SK-N-SH (cell line): ENCODE results near the gene FOXP1.

Experiments
- MEF2A ChIP-seq: IDR thresholded peaks from 2 replicates; pipeline ENCODE4 v1.4.0; 2012; ENCODE audit warnings: low read depth, borderline replicate concordance
- TF ChIP-seq, protein P1 (sequence below): IDR thresholded peaks from 2 replicates; pipeline ENCODE4 v1.4.0; 2012; ENCODE audit warnings: low read depth
- TF ChIP-seq, protein P2 (sequence below): fragments of 200-600 bp; sonication (generic); IDR thresholded peaks from 2 replicates; pipeline ENCODE4 v1.6.1; 2017; ENCODE audit warnings: antibody characterized with exemption, mild to moderate bottlenecking, moderate library complexity

DNA sequence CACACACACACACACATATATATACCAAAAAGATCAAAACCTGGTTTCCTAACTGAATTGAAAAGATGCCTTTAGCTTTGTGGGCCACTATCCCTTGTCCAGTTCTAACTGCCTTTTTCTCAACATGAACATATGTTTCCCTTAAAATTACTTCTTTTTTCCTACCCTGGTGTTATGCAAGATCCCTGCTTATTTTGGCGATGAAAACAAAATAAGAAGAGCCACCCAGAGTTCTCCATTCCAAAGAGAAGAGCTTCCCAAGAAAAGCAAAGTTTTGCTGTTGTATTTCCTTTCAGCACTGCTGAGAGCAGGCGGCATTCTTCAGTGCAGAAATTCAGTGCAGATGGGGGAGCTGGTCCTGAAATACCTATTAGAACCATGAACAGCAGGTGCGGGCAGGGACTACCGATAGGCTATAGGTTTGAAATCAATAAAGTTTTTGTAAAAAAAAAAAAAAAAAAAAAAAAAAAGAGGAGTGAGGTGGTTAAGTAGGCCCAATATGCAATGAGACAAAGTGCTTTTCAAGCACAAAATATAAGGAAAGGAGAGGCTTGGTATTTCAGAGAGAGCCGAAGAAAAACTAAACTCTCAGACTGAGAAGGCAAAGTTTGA lies 238.0 kb downstream of the FOXP1 start:
- TF ChIP-seq, protein P1, sequence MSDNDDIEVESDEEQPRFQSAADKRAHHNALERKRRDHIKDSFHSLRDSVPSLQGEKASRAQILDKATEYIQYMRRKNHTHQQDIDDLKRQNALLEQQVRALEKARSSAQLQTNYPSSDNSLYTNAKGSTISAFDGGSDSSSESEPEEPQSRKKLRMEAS: no peak
- TF ChIP-seq MEF2A: no peak
- TF ChIP-seq, protein P2, sequence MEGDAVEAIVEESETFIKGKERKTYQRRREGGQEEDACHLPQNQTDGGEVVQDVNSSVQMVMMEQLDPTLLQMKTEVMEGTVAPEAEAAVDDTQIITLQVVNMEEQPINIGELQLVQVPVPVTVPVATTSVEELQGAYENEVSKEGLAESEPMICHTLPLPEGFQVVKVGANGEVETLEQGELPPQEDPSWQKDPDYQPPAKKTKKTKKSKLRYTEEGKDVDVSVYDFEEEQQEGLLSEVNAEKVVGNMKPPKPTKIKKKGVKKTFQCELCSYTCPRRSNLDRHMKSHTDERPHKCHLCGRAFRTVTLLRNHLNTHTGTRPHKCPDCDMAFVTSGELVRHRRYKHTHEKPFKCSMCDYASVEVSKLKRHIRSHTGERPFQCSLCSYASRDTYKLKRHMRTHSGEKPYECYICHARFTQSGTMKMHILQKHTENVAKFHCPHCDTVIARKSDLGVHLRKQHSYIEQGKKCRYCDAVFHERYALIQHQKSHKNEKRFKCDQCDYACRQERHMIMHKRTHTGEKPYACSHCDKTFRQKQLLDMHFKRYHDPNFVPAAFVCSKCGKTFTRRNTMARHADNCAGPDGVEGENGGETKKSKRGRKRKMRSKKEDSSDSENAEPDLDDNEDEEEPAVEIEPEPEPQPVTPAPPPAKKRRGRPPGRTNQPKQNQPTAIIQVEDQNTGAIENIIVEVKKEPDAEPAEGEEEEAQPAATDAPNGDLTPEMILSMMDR: no peak
